ENCODE data around the gene ZBTB7C. TPM values are rescaled to one million over a fixed set of nuclear protein-coding genes. Genes with fewer than 3 reads are reported as not detected.

ZBTB7C gene
- total RNA-seq, 1 experiment from 2014 or later = not detected

DNA sequence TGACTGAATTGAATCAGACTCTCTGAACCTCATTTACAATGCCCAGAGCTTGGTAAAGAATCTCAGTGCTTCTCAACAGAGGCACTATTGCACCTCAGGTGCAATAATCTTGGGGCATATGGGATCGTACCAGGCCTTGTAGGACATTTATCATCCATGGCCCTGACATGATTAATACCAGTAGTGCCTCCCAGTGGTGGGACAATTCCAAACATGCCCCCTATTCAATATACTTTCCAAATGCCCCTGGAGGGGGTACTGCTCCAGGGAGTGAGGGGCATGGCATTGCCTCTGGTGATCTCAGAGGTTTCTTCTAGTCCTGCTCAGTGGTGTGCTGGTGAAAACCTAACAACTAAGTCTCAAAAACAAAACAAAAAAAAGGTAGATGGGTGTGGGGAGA lies 303.9 kb downstream of the ZBTB7C start:
- CTCF ChIA-PET = no interaction called here
- no peak overlapping the region for H3K4me3 Mint-ChIP-seq (ENCODE audit: low read depth, unreplicated experiment)
- no peaks in the 10 kb centered on the region for H3K36me3 Mint-ChIP-seq (ENCODE audit: insufficient read depth, unreplicated experiment)
- BruUV-seq (replicated peaks) = no TSS peak
- intact Hi-C loops (cut with micrococcal nuclease; ENCODE audit: unreplicated experiment) = no loop called here
- no peak overlapping the region for H3K27ac Mint-ChIP-seq (ENCODE audit: unreplicated experiment)
- no peaks in the 10 kb centered on the region for H3K9me3 Mint-ChIP-seq (ENCODE audit: low read depth, unreplicated experiment)
- DNase-seq = no peak
- no peaks in the 10 kb centered on the region for H3K4me1 Mint-ChIP-seq (ENCODE audit: low read depth, unreplicated experiment)
- TF ChIP-seq, protein P1, sequence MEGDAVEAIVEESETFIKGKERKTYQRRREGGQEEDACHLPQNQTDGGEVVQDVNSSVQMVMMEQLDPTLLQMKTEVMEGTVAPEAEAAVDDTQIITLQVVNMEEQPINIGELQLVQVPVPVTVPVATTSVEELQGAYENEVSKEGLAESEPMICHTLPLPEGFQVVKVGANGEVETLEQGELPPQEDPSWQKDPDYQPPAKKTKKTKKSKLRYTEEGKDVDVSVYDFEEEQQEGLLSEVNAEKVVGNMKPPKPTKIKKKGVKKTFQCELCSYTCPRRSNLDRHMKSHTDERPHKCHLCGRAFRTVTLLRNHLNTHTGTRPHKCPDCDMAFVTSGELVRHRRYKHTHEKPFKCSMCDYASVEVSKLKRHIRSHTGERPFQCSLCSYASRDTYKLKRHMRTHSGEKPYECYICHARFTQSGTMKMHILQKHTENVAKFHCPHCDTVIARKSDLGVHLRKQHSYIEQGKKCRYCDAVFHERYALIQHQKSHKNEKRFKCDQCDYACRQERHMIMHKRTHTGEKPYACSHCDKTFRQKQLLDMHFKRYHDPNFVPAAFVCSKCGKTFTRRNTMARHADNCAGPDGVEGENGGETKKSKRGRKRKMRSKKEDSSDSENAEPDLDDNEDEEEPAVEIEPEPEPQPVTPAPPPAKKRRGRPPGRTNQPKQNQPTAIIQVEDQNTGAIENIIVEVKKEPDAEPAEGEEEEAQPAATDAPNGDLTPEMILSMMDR (IDR thresholded peaks at IDR 0.05; ENCODE audit: unreplicated experiment) = no peak
- H3K27me3 Mint-ChIP-seq (ENCODE audit: unreplicated experiment) = peaks cover 100% of the 10 kb centered on the region

DNA sequence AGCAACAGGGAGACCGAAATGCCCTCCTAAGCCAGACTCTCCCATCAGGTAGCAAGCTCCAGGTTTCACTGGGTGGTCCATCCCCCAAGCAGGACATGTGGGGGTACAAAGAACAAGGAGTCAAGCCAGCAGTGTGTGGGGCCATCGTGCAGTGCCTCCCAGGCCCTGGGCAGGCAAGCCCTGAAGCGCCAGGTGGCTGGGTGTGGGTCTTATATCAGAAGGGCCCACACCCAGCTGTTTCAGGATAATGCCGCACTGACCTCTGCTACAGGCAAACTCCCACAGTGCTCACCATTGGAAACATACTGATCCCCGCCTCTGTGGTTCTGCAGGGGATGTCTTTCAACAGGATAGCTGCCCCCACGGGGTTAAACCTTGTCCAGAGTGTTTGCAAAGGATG lies 304.5 kb downstream of the ZBTB7C start:
- intact Hi-C loops (cut with micrococcal nuclease; ENCODE audit: unreplicated experiment) = no loop called here
- Mint-ChIP-seq H3K36me3 (ENCODE audit: insufficient read depth, unreplicated experiment) (no peaks in the 10 kb centered on the region), H3K27me3 (ENCODE audit: unreplicated experiment) (peaks cover 100% of the 10 kb centered on the region), H3K9me3 (ENCODE audit: low read depth, unreplicated experiment) (no peaks in the 10 kb centered on the region), H3K27ac (ENCODE audit: unreplicated experiment) (no peak overlapping the region), H3K4me3 (ENCODE audit: low read depth, unreplicated experiment) (no peak overlapping the region), H3K4me1 (ENCODE audit: low read depth, unreplicated experiment) (no peaks in the 10 kb centered on the region)
- BruUV-seq (replicated peaks) = no TSS peak
- TF ChIP-seq, protein P1 (IDR thresholded peaks at IDR 0.05; ENCODE audit: unreplicated experiment) = no peak
- CTCF ChIA-PET = no interaction called here
- no peak for DNase-seq

DNA sequence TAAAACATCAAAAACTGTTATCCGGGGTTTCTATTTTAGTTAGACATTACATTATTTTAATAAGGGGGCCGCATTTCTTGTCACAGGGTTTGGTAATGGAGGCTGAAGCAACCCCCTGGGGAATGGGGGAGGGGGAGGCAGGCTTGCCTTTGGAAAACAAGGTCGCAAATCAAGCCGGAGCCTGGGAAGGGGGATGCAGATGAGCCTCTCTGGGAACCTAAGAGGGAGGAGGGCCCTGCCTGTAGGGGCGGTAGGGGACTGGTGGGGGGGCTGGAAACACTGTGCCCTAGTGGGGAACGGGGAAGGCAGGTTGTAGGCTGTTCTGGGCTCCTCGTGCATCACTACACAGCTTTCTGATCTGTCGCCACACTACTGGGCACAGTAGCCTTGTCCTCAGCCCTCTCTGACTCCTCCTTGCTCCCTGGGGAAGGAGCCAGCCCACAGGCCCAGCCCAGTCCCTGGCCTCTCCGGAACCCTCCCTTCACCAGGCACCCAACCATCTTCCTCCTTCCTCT lies 308.5 kb downstream of the ZBTB7C start:
- no TSS peak for BruUV-seq (replicated peaks)
- H3K4me1 Mint-ChIP-seq (ENCODE audit: low read depth, unreplicated experiment) = no peaks in the 10 kb centered on the region
- H3K27me3 Mint-ChIP-seq (ENCODE audit: unreplicated experiment) = peaks cover 98% of the 10 kb centered on the region
- no peak overlapping the region for H3K27ac Mint-ChIP-seq (ENCODE audit: unreplicated experiment)
- H3K36me3 Mint-ChIP-seq (ENCODE audit: insufficient read depth, unreplicated experiment) = no peaks in the 10 kb centered on the region
- DNase-seq = no peak
- H3K9me3 Mint-ChIP-seq (ENCODE audit: low read depth, unreplicated experiment) = no peaks in the 10 kb centered on the region
- intact Hi-C loops (cut with micrococcal nuclease; ENCODE audit: unreplicated experiment) = no loop called here
- TF ChIP-seq, protein P1 (IDR thresholded peaks at IDR 0.05; ENCODE audit: unreplicated experiment) = no peak
- CTCF ChIA-PET = no interaction called here
- no peak overlapping the region for H3K4me3 Mint-ChIP-seq (ENCODE audit: low read depth, unreplicated experiment)

DNA sequence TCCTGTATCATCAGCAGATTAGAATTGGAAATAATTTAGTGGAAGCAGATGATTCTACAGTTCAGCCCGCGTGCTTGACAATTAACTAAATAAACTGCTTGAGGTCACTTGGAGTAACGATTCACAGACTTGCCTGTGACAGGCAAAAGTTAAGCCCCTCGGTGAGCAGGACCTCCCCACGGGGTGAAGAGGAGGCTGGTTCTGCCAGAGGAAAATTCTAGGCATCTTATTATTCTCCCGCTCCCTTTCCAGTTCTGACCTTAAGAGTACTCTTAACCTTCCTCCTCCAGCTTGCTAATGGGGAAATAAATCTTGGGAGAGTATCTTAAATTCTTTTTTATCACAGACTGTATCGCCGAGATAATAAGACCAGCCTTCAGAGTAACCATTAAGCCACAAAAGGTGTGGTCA lies 309.0 kb downstream of the ZBTB7C start:
- Mint-ChIP-seq H3K27ac (ENCODE audit: unreplicated experiment) (no peak overlapping the region), H3K27me3 (ENCODE audit: unreplicated experiment) (peaks cover 98% of the 10 kb centered on the region), H3K36me3 (ENCODE audit: insufficient read depth, unreplicated experiment) (no peaks in the 10 kb centered on the region), H3K4me3 (ENCODE audit: low read depth, unreplicated experiment) (no peak overlapping the region), H3K4me1 (ENCODE audit: low read depth, unreplicated experiment) (no peaks in the 10 kb centered on the region), H3K9me3 (ENCODE audit: low read depth, unreplicated experiment) (no peaks in the 10 kb centered on the region)
- TF ChIP-seq, protein P1 (IDR thresholded peaks at IDR 0.05; ENCODE audit: unreplicated experiment) = no peak
- intact Hi-C loops (cut with micrococcal nuclease; ENCODE audit: unreplicated experiment) = no loop called here
- DNase-seq = no peak
- CTCF ChIA-PET = no interaction called here
- no TSS peak for BruUV-seq (replicated peaks)

Data from Calu3 (cell line).